ENCODE results near the gene ISX. TPM values are rescaled to one million over a fixed set of nuclear protein-coding genes. Genes with fewer than 3 reads are reported as not detected.

The ISX gene
- polyA plus RNA-seq, 1 donor from 2014 or later, result not detected

DNA sequence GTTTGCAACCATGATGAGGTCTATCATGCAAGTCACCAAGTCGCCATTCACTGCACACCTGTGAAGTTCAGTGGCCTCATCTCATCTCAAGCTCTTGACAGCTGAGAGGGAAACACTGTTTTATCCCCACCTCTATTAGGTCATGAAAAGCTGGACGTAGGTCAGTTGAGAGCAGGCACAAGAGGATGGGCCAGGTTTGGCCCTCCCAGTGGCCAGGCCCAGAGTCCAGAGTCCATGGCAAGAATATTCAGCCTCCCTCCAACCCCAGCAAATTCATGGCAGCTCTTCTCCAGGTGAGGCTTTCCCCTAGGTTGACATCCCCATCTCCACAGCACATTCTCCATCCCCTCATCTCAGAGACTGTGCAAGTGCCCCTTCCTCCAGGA is 22.0 kb upstream of the ISX start:
- H3K9ac ChIP-seq (ENCODE audit: low read length), result no peak overlapping the region
- H4K20me1 ChIP-seq (ENCODE audit: insufficient read depth), result no peaks in the 10 kb centered on the region
- no peak overlapping the region for H3K4me2 ChIP-seq (ENCODE audit: low read length)
- no peaks in the 10 kb centered on the region for H3K36me3 ChIP-seq (ENCODE audit: insufficient read depth, low read length)
- no peak overlapping the region for H2AFZ ChIP-seq (ENCODE audit: low read depth, low read length)
- H3K27ac ChIP-seq (ENCODE audit: low read length), result no peak overlapping the region
- no peak for TF ChIP-seq MXI1 (conservative IDR thresholded peaks at IDR 0.05; ENCODE audit: poor library complexity, severe bottlenecking)
- no peak for TF ChIP-seq EZH2 (IDR thresholded peaks at IDR 0.05; ENCODE audit: borderline replicate concordance, insufficient read depth, low read length, poor library complexity, severe bottlenecking)
- no peak for TF ChIP-seq REST (IDR thresholded peaks at IDR 0.05; ENCODE audit: borderline replicate concordance)
- TF ChIP-seq SMC3 (conservative IDR thresholded peaks at IDR 0.05; ENCODE audit: poor library complexity), result no peak
- no peak for TF ChIP-seq EP300 (conservative IDR thresholded peaks at IDR 0.05; ENCODE audit: poor library complexity, severe bottlenecking)
- no peak for TF ChIP-seq RAD21 (conservative IDR thresholded peaks at IDR 0.05)
- no peak for TF ChIP-seq POLR2AphosphoS5 (IDR thresholded peaks at IDR 0.05)
- TF ChIP-seq, protein P1, sequence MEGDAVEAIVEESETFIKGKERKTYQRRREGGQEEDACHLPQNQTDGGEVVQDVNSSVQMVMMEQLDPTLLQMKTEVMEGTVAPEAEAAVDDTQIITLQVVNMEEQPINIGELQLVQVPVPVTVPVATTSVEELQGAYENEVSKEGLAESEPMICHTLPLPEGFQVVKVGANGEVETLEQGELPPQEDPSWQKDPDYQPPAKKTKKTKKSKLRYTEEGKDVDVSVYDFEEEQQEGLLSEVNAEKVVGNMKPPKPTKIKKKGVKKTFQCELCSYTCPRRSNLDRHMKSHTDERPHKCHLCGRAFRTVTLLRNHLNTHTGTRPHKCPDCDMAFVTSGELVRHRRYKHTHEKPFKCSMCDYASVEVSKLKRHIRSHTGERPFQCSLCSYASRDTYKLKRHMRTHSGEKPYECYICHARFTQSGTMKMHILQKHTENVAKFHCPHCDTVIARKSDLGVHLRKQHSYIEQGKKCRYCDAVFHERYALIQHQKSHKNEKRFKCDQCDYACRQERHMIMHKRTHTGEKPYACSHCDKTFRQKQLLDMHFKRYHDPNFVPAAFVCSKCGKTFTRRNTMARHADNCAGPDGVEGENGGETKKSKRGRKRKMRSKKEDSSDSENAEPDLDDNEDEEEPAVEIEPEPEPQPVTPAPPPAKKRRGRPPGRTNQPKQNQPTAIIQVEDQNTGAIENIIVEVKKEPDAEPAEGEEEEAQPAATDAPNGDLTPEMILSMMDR (IDR thresholded peaks at IDR 0.05; ENCODE audit: poor library complexity, severe bottlenecking), result no peak
- TF ChIP-seq TAF1 (IDR thresholded peaks at IDR 0.05; ENCODE audit: low read depth), result no peak
- H3K27me3 ChIP-seq (ENCODE audit: insufficient read depth, low read depth, low read length), result no peaks in the 10 kb centered on the region
- no peaks in the 10 kb centered on the region for H3K79me2 ChIP-seq (replicated peaks; ENCODE audit: insufficient read depth, low read length)
- no peaks in the 10 kb centered on the region for H3K9me2 ChIP-seq (ENCODE audit: insufficient read depth, low read length)
- H3K9me3 ChIP-seq (ENCODE audit: low read length), result no peaks in the 10 kb centered on the region
- no peak overlapping the region for H3K4me3 ChIP-seq (ENCODE audit: low read length)
- H3F3A ChIP-seq (ENCODE audit: insufficient read depth, low read length, poor library complexity, severe bottlenecking), result no peaks in the 10 kb centered on the region

- no peaks in the 10 kb centered on the region for H4K20me1 ChIP-seq (ENCODE audit: insufficient read depth)
- no peak overlapping the region for H3K9ac ChIP-seq (ENCODE audit: low read length)
- no peaks in the 10 kb centered on the region for H3K27me3 ChIP-seq (ENCODE audit: insufficient read depth, low read depth, low read length)
- no peak overlapping the region for H3K27ac ChIP-seq (ENCODE audit: low read length)
- no peaks in the 10 kb centered on the region for H3K9me3 ChIP-seq (ENCODE audit: low read length)
- H3K9me2 ChIP-seq (ENCODE audit: insufficient read depth, low read length), result no peaks in the 10 kb centered on the region
- no peaks in the 10 kb centered on the region for H3K79me2 ChIP-seq (replicated peaks; ENCODE audit: insufficient read depth, low read length)
- no peak overlapping the region for H2AFZ ChIP-seq (ENCODE audit: low read depth, low read length)
- H3K4me2 ChIP-seq (ENCODE audit: low read length), result no peak overlapping the region
- no peak for TF ChIP-seq POLR2AphosphoS5 (IDR thresholded peaks at IDR 0.05)
- TF ChIP-seq, protein P1 (IDR thresholded peaks at IDR 0.05; ENCODE audit: poor library complexity, severe bottlenecking), result no peak
- no peak for TF ChIP-seq SMC3 (conservative IDR thresholded peaks at IDR 0.05; ENCODE audit: poor library complexity)
- no peak for TF ChIP-seq TAF1 (IDR thresholded peaks at IDR 0.05; ENCODE audit: low read depth)
- no peak for TF ChIP-seq EP300 (conservative IDR thresholded peaks at IDR 0.05; ENCODE audit: poor library complexity, severe bottlenecking)
- TF ChIP-seq REST (IDR thresholded peaks at IDR 0.05; ENCODE audit: borderline replicate concordance), result no peak
- TF ChIP-seq EZH2 (IDR thresholded peaks at IDR 0.05; ENCODE audit: borderline replicate concordance, insufficient read depth, low read length, poor library complexity, severe bottlenecking), result no peak
- TF ChIP-seq MXI1 (conservative IDR thresholded peaks at IDR 0.05; ENCODE audit: poor library complexity, severe bottlenecking), result no peak
- no peak for TF ChIP-seq RAD21 (conservative IDR thresholded peaks at IDR 0.05)
- H3F3A ChIP-seq (ENCODE audit: insufficient read depth, low read length, poor library complexity, severe bottlenecking), result no peaks in the 10 kb centered on the region
- H3K36me3 ChIP-seq (ENCODE audit: insufficient read depth, low read length), result no peaks in the 10 kb centered on the region
- no peak overlapping the region for H3K4me3 ChIP-seq (ENCODE audit: low read length)
These were observed 21.2 kb upstream of the ISX start for GRCh38 chr22:35044607-35045390.
